Measurements from ENCODE around the gene ATG101. TPM values are rescaled to one million over a fixed set of nuclear protein-coding genes. Genes with fewer than 3 reads are reported as not detected.

ATG101 gene
- total and polyA plus RNA-seq, 2 of the 13 experiments (the other 11 are each of a cell fraction or from before 2014, with no cell fraction given): 58.2 to 67.7 TPM

- no peak for TF ChIP-seq NBN (conservative IDR thresholded peaks at IDR 0.05)
- 0 out of 2 replicates have a peak, but pooled peaks have one; percentile 28 for TF ChIP-seq GMEB1 (CRISPR knock-in tag; IDR thresholded peaks at IDR 0.05; ENCODE audit: borderline replicate concordance)
- TF ChIP-seq MYNN (CRISPR knock-in tag; IDR thresholded peaks at IDR 0.05; ENCODE audit: low read depth): no peak
- TF ChIP-seq ZNF629 (CRISPR knock-in tag; conservative IDR thresholded peaks at IDR 0.05): no peak; the same call in 1 of the 2 replicates
- TF ChIP-seq ZNF879 (CRISPR knock-in tag; IDR thresholded peaks at IDR 0.05): no peak
- no peak for TF ChIP-seq ZNF780A (CRISPR knock-in tag; IDR thresholded peaks at IDR 0.05)
- TF ChIP-seq HNRNPL (IDR thresholded peaks at IDR 0.05; ENCODE audit: low read depth, low read length): no peak
- peak; percentile 13 for TF ChIP-seq SKI (IDR thresholded peaks at IDR 0.05; ENCODE audit: partially characterized antibody)
- TF ChIP-seq SOX5 (CRISPR knock-in tag; IDR thresholded peaks at IDR 0.05; ENCODE audit: borderline replicate concordance): no peak; the same call in 1 of the 2 replicates
- no peak for TF ChIP-seq ZNF3 (CRISPR knock-in tag; IDR thresholded peaks at IDR 0.05)
- TF ChIP-seq MAFG (CRISPR knock-in tag; IDR thresholded peaks at IDR 0.05): no peak
- TF ChIP-seq E2F2 (CRISPR knock-in tag; IDR thresholded peaks at IDR 0.05; ENCODE audit: borderline replicate concordance): peak; percentile 78; the same call in 1 of the 2 replicates
- TF ChIP-seq HMGXB4 (CRISPR knock-in tag; IDR thresholded peaks at IDR 0.05; ENCODE audit: borderline replicate concordance in 1 of 2, low read depth in 1 of 2): peak; percentile 60 to 81; a peak in 2 of 4 replicates
- no peak for TF ChIP-seq ZNF207 (IDR thresholded peaks at IDR 0.05; ENCODE audit: borderline replicate concordance)
- TF ChIP-seq FOSL1 (CRISPR knock-in tag; IDR thresholded peaks at IDR 0.05; ENCODE audit: borderline replicate concordance): no peak
- TF ChIP-seq JUNB (CRISPR knock-in tag; IDR thresholded peaks at IDR 0.05; ENCODE audit: borderline replicate concordance): no peak
- no peak for TF ChIP-seq ZSCAN12 (CRISPR knock-in tag; IDR thresholded peaks at IDR 0.05)
- peak; percentile 67; the same call in 1 of the 2 replicates for TF ChIP-seq NR2F2 (IDR thresholded peaks at IDR 0.05; ENCODE audit: borderline replicate concordance, low read depth)
- TF ChIP-seq ZNF512B (CRISPR knock-in tag; IDR thresholded peaks at IDR 0.05; ENCODE audit: borderline replicate concordance): no peak
- TF ChIP-seq ZNF101 (CRISPR knock-in tag; IDR thresholded peaks at IDR 0.05; ENCODE audit: borderline replicate concordance, low read depth): 0 out of 2 replicates have a peak, but pooled peaks have one; percentile 34
- 0 out of 2 replicates have a peak, but pooled peaks have one; percentile 12 for TF ChIP-seq MXD3 (CRISPR knock-in tag; IDR thresholded peaks at IDR 0.05)
Measured at GRCh38 chr12:52119398-52120254, 49.8 kb downstream of the ATG101 start (continued).

All from HepG2 (cell line).